Mucosa of descending colon (tissue), 3 donors: ENCODE data around the gene CDH4. TPM values are rescaled to one million over a fixed set of nuclear protein-coding genes. Genes with fewer than 3 reads are reported as not detected.
A peak's percentile ranks its signal among the peaks of the same experiment; 100 is the strongest.

Experiments used
- ATAC-seq: fragments of 200-7000 bp; cut with Tn5 transposase; one replicate; pipeline ENCODE4 v1.9.1; 2020; ENCODE audit warnings: mild to moderate bottlenecking, moderate library complexity
- DNase-seq, 3 donors: peaks; one replicate each; pipeline ENCODE4 v3.0.0-alpha.2; 2020
- H3K36me3 ChIP-seq: fragments of 200-600 bp; one replicate; pipeline ENCODE4 v1.8.0; 2021; ENCODE audit warnings: low read depth, mild to moderate bottlenecking
- H3K4me1 ChIP-seq: fragments of 200-600 bp; one replicate; pipeline ENCODE4 v1.8.0; 2021; ENCODE audit warnings: low read depth, mild to moderate bottlenecking
- H3K4me3 ChIP-seq: fragments of 200-600 bp; one replicate; pipeline ENCODE4 v1.8.0; 2021; ENCODE audit warnings: mild to moderate bottlenecking
- H3K9me3 ChIP-seq: fragments of 200-600 bp; one replicate; pipeline ENCODE4 v1.8.0; 2021; ENCODE audit warnings: mild to moderate bottlenecking
- intact Hi-C, 2 donors: fragments of 100-400 bp; cut with DNase I in 1 of 2; cut with micrococcal nuclease in 1 of 2; formaldehyde crosslinking; loops; one replicate each; pipeline versions ENCODE4 v1.11.0 to v1.11.1; 2022; cut with DNase I, micrococcal nuclease
- total RNA-seq, 3 donors: library from RNA; stranded (reverse); fragmentation: NEBNext Ultra II Directional in 2 of 3; extraction: Animal tissue kit (Norgen Biotek cat#: 25700) in 2 of 3; gene quantifications; one replicate each; pipeline versions ENCODE4 v1.2.1 to v1.2.4, GENCODE V29; 2021 to 2023
- TF ChIP-seq, protein P1 (sequence below): fragments of 200-600 bp; IDR thresholded peaks from one replicate; pipeline ENCODE4 v1.8.0; 2022; ENCODE audit warnings: antibody characterized with exemption, mild to moderate bottlenecking
- donor health status: DM: no; HTN: no; CAD: no; lungs with moderate emphysema.
- donor health status: DM: no; HTN: no; CAD: no.
- donor health status: DM: no; HTN: yes; CAD: no.

The CDH4 gene
- total RNA-seq, 3 donors from 2014 or later: 0.16 TPM; not detected in 2

DNA sequence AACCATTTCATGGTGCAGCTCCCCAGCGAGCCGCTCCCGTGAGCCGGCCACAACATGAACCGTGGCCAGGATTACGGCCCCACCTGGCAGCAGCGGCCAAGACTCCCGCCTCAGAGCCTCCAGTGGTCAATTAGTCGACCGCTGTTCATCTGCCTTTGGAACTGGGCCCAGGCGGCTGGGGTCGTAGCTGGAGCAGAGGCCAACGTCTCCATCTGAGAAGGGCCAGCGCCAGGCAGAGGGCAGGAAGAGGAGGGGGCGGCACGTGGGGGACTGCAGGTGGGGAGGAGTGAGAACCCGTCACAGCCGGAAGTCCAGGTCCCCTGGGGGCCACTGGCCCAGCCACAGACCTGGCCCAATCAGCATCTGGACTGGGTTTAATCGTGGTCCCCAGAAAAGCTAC lies 629.4 kb downstream of the CDH4 start:
- TF ChIP-seq, protein P1, sequence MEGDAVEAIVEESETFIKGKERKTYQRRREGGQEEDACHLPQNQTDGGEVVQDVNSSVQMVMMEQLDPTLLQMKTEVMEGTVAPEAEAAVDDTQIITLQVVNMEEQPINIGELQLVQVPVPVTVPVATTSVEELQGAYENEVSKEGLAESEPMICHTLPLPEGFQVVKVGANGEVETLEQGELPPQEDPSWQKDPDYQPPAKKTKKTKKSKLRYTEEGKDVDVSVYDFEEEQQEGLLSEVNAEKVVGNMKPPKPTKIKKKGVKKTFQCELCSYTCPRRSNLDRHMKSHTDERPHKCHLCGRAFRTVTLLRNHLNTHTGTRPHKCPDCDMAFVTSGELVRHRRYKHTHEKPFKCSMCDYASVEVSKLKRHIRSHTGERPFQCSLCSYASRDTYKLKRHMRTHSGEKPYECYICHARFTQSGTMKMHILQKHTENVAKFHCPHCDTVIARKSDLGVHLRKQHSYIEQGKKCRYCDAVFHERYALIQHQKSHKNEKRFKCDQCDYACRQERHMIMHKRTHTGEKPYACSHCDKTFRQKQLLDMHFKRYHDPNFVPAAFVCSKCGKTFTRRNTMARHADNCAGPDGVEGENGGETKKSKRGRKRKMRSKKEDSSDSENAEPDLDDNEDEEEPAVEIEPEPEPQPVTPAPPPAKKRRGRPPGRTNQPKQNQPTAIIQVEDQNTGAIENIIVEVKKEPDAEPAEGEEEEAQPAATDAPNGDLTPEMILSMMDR: no peak
- ATAC-seq: no peak
- intact Hi-C loops: no loop called here
- no peaks in the 10 kb centered on the region for H3K9me3 ChIP-seq
- no peak overlapping the region for H3K4me3 ChIP-seq
- H3K4me1 ChIP-seq: no peaks in the 10 kb centered on the region
- peak in 1 of 3 donors; percentile 40 for DNase-seq
- H3K36me3 ChIP-seq: no peaks in the 10 kb centered on the region

DNA sequence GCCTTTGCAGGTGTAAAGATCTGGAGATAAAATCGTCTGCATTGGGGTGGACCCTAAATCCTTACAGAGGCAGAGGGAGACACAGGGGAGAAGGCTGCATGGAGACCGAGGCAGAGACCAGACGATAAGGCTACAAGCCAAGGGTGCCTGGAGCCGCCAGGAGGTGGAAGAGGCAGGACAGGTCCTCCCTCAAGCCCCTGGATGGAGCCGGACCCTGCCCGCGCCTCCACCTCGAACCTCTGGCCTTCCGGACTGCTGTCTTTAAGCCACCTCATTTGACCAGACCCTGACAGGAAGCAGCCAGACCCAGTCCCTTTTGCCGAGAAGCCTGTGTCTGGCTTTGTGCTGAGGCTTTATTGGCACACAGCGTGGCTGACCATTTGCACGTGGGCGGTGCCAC lies 629.8 kb downstream of the CDH4 start:
- TF ChIP-seq, protein P1: no peak
- no peaks in the 10 kb centered on the region for H3K4me1 ChIP-seq
- ATAC-seq (no peak), DNase-seq (peak in 1 of 3 donors; percentile 27)
- H3K36me3 ChIP-seq: no peaks in the 10 kb centered on the region
- no peaks in the 10 kb centered on the region for H3K9me3 ChIP-seq
- H3K4me3 ChIP-seq: no peak overlapping the region
- intact Hi-C loops: no loop called here

GRCh38 chr20:61882716-61883615 lies 630.9 kb downstream of the CDH4 start:
- TF ChIP-seq, protein P1: no peak
- no peaks in the 10 kb centered on the region for H3K9me3 ChIP-seq
- ATAC-seq (no peak), DNase-seq (peak in 1 of 3 donors; percentile 30)
- no peak overlapping the region for H3K4me3 ChIP-seq
- no peaks in the 10 kb centered on the region for H3K4me1 ChIP-seq
- intact Hi-C loops: no loop called here
- H3K36me3 ChIP-seq: no peaks in the 10 kb centered on the region

- no peaks in the 10 kb centered on the region for H3K4me1 ChIP-seq
- no peaks in the 10 kb centered on the region for H3K9me3 ChIP-seq
- DNase-seq (no peak), ATAC-seq (no peak)
- H3K4me3 ChIP-seq: no peak overlapping the region
- TF ChIP-seq, protein P1: no peak
- intact Hi-C loops: no loop called here
- no peaks in the 10 kb centered on the region for H3K36me3 ChIP-seq
These were observed 631.9 kb downstream of the CDH4 start for GRCh38 chr20:61883857-61884393.

- no peaks in the 10 kb centered on the region for H3K36me3 ChIP-seq
- no peaks in the 10 kb centered on the region for H3K9me3 ChIP-seq
- TF ChIP-seq, protein P1: no peak
- intact Hi-C loops: no loop called here
- no peak for ATAC-seq
- DNase-seq: no peak
- H3K4me1 ChIP-seq: no peaks in the 10 kb centered on the region
- H3K4me3 ChIP-seq: no peak overlapping the region
These were observed 632.7 kb downstream of the CDH4 start for GRCh38 chr20:61884571-61885389.
